ENCODE measurements around the gene TAF8.
A peak's percentile ranks its signal among the peaks of the same experiment; 100 is the strongest.

TAF8 gene

DNA sequence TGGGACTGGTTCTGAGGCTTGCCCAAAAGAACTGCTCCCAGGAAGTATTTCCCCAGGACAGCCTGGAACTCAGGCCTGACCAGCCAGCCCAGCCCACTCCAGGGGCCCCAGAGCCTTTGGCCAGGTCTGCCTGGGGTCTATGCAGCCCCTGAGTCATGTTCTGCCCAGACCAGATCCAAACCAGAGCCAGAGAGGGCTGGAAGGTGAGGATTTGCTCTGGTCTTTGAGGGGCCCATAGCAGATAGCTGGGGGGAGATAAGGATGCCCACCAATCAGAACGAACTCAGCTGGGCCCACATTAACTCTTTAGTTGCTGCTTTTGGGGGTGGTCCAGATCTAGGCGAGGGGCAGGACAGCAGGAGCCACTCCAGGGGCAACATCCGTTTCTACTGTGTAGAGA lies 75.3 kb downstream of the TAF8 start:
- DNase-seq = no peak

DNA sequence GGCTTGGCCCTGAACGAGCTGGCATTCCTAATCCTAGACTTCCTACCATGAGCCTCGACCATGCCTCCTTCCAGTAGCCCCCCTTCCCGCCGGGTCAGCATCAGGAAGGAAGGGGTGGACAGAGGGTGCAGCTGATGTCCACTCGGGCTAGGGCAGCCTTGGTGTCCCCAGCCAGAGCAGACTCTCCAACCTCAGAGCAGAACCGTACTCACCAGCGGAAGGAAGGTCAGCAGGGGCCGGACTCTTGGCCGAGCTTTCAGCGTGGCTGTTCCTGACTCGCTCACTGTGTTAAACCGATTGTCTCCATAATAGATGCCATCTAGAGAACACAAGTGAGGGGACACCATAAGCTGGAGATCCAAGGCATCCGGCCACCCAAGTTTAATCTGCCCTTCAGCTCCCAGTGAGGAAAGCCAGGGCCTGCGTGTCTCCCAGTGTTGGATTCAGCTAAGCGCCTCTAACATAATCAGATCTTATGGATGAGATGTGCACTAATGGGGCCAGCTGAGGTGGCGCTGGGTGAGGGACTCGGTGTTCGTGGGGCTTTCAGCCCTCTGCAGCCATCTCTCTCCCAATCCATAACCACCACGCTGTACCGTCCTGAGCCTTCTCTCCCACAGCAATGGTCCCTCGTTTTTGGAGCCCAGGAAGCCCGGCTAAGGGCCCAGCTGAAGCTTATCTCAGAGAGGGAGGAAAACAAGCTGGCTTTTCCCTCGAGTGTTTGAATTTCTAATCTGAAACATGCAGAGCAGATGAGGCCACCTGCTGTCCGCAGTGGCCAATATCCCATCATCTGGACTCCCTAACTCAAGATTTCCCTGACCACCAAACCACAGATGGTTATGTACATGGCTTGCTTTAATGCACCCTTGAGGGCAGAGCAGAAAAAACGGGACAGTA lies 78.4 kb downstream of the TAF8 start:
- DNase-seq = no peak

DNA sequence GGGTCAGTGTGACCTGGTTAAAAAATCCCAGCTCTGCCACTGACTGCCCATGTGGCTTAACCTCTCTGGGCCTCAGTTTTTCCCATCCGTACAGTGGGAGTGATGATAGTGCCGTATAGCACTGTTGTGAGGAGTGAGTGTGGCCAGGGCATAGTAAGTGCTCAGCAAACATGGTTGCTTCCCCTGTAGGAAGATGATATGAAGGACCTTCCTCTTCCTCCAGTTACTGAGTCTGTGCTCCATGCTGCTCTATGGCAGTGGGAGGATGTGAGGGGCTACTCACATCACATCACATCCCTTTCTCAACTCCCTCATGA lies 79.0 kb downstream of the TAF8 start:
- no peak for DNase-seq

DNA sequence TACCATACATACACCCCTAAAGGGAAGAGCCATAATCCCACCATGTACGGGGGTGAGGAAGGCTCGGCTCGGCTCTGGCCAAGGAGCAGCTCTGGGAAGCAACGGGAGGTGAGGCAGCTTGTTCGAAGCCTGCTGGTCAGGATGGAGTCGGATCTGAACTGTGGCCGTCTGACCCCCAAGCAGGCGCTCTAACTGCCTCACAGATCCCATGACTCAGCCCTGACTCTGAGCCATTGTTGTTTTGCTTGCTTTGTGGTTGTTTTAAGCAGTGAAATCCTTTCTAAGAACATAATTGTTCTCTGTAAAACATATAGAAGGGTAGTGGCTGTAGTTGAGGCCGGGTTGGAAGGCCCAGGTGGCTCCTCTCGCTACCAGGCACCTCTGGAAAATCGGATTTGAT lies 81.2 kb downstream of the TAF8 start:
- DNase-seq = no peak

DNA sequence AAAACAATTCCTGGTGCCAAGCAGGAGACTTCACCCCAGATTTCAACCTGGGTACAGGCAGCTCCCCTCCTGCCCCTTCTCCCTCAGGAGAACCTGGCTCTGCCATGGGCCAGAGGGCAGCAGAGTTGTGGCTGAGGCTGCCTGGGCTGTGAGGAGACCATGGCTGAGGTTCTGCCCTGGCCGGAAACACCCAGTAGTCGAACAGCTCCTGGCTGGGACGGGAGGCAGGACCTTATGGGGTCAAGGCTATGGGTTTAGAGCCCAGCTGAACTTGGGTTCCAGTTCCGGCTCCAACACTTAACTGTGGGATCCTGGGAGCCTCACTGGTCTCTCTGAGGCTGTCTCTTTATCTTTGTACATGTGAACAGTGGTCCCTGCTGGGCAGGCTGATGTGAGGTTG lies 83.6 kb downstream of the TAF8 start:
- no peak for DNase-seq

DNA sequence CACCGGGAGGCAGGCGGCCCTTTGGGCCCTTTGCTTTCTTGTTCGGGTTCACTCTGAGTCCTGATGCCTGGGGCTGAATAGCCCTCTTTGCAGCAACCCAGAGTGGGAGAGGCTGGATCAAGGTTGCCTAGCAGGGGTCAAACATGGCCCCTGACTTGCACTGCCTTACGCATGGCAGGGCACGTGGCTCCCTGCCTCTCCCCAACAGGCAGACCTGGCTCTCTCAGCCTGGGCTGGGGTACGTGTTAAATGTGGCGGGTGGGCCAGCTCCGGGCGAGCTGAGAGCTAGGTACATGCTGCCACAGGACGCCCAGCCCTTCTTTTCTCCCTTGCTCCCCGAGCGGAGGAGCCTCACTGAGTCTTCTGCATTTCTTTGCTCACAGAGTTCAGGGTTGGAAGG lies 84.8 kb downstream of the TAF8 start:
- no peak for DNase-seq

DNA sequence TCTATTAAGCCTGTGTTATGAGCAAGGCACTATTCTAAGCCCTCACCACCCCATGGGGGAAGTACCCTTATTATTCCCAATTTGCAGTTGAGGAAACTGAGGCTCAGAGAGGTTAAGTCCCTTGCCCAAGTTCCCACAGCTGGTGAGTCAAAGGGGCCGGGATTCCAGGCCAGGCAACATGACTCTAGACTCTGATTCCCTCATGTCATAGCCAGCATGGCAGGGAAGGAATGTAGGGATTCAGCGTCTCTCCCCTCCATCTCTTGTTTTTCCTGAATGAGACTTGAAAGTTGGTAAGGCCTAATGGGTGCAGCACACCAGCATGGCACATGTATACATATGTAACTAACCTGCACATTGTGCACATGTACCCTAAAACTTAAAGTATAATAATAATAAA lies 85.4 kb downstream of the TAF8 start:
- DNase-seq = no peak

DNA sequence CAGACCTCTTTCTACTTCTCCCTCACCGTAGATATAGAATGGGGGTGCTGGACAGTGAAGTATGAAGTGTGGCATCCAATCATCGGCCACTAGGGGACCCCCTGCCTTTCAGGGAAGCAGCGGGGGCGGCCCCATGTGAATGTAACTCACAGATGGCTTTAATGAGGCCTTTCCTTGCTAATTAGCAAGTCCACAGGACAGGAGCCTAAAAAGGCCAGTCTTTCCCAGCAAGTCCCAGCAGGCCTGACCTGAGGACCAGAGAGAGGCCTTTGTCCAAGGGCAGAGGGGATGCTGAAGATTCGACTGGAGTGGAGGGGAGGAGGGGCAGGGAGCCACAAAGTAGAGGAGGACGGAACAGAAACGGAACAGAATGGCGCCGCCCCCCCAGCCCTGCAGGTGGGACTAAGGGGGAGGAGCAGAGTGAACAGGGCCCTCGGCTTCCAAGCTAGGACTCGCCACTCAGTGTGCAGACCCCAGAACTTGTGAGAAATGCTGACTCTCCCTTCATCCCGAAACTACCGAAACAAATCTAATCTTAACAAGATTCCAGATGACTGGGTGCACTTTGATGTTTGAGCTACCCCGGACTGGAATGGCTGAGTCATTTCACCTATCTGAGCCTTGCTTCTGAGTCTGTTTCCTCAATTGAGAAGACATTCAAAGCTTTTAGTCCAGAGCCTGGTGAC lies 86.3 kb downstream of the TAF8 start:
- DNase-seq = peak; percentile 70

Measured in activated CD8-positive, alpha-beta memory T cell treated with anti-CD3 and anti-CD28 coated beads for 24 hours (primary cell).